Measurements from ENCODE around the gene PTPRH.

- no peak for TF ChIP-seq POLR2A (IDR thresholded peaks at IDR 0.05)
- TF ChIP-seq CTCF (IDR thresholded peaks at IDR 0.05): no peak
- no peak for TF ChIP-seq POLR2AphosphoS5 (IDR thresholded peaks at IDR 0.05; ENCODE audit: insufficient read depth in 1 of 2, low read depth in 1 of 2)
These were observed 12.5 kb downstream of the PTPRH start for GRCh38 chr19:55196803-55197202.
